Type B pancreatic cell (in vitro differentiated cells): ENCODE data around the gene PLD6. TPM values are rescaled to one million over a fixed set of nuclear protein-coding genes. Genes with fewer than 3 reads are reported as not detected.

Experiments used
- DNase-seq: peaks from one replicate; pipeline ENCODE4 v3.0.0; 2021; ENCODE audit warnings: mixed read lengths; ENCODE audit not compliant: unreplicated experiment; ENCODE audit errors: extremely low spot score
- H3K27ac Mint-ChIP-seq: 2 replicates; pipeline ENCODE4 v1.8.0; 2021; ENCODE audit warnings: mild to moderate bottlenecking, mixed read lengths
- H3K27me3 Mint-ChIP-seq: 2 replicates; pipeline ENCODE4 v1.8.0; 2021; ENCODE audit warnings: mixed read lengths
- H3K36me3 Mint-ChIP-seq: 2 replicates; pipeline ENCODE4 v1.8.0; 2021; ENCODE audit warnings: mixed read lengths
- H3K4me1 Mint-ChIP-seq: one replicate; pipeline ENCODE4 v1.8.0; 2021; ENCODE audit warnings: mixed read lengths; ENCODE audit not compliant: unreplicated experiment
- H3K4me3 Mint-ChIP-seq: 2 replicates; pipeline ENCODE4 v1.8.0; 2021; ENCODE audit warnings: mild to moderate bottlenecking, mixed read lengths
- H3K9me3 Mint-ChIP-seq: 2 replicates; pipeline ENCODE4 v1.8.0; 2021; ENCODE audit warnings: mixed read lengths
- total RNA-seq: library from RNA; stranded (reverse); gene quantifications from 2 replicates; pipeline ENCODE4 v1.2.1, GENCODE V29; 2021; ENCODE audit warnings: low replicate concordance
- TF ChIP-seq, protein P1 (sequence below): fragments of 200-600 bp; sonication (generic); conservative IDR thresholded peaks from 2 replicates; pipeline ENCODE4 v1.5.0; 2021; ENCODE audit warnings: antibody characterized with exemption, mild to moderate bottlenecking

Gene PLD6
- total RNA-seq, 1 donor from 2014 or later, result 1.5 TPM

DNA sequence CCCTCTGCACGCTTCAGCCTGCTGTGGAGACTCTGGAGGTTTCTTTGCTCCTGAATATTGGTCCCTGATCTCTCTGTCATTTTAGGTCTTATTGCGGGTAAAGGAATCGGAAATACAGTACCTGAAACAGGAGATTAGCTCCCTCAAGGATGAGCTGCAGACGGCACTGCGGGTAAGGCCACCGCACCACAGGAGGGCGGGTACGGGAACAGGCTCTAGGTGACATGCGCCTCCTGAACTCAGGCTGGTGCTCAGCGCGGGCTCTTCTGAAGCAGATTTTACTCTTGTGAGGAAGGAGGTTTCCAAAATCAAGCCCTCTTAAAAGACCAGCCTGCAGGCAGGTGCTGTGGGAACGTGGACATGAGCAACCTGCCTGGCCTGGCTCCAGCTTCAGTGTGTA is 29.8 kb downstream of the PLD6 start:
- no peak for DNase-seq
- peaks cover 12% of the 10 kb centered on the region for H3K36me3 Mint-ChIP-seq
- H3K4me1 Mint-ChIP-seq, result no peaks in the 10 kb centered on the region
- TF ChIP-seq, protein P1, sequence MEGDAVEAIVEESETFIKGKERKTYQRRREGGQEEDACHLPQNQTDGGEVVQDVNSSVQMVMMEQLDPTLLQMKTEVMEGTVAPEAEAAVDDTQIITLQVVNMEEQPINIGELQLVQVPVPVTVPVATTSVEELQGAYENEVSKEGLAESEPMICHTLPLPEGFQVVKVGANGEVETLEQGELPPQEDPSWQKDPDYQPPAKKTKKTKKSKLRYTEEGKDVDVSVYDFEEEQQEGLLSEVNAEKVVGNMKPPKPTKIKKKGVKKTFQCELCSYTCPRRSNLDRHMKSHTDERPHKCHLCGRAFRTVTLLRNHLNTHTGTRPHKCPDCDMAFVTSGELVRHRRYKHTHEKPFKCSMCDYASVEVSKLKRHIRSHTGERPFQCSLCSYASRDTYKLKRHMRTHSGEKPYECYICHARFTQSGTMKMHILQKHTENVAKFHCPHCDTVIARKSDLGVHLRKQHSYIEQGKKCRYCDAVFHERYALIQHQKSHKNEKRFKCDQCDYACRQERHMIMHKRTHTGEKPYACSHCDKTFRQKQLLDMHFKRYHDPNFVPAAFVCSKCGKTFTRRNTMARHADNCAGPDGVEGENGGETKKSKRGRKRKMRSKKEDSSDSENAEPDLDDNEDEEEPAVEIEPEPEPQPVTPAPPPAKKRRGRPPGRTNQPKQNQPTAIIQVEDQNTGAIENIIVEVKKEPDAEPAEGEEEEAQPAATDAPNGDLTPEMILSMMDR, result no peak
- H3K9me3 Mint-ChIP-seq, result no peaks in the 10 kb centered on the region
- no peak overlapping the region for H3K27ac Mint-ChIP-seq
- no peaks in the 10 kb centered on the region for H3K27me3 Mint-ChIP-seq
- H3K4me3 Mint-ChIP-seq, result no peak overlapping the region

DNA sequence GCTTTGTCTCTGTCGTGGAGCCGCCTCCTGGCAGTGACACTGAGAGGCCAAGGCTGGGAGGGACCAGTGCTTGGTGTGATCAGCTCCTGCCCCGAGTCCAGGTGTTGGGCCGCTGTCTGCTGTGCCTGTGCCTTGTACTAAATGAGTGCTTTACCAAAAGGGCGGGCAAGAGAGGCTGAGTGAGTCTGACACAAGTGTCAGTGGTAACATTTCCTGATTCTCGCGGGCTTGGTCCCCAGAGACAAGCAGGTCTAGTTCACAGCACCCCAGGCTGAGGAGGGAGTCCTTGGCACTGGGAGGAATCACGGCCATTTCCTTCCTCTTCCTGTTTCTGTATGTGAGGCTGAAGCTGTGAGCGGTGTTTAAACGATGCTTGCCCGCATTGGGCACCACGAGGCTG is 30.2 kb downstream of the PLD6 start:
- no peaks in the 10 kb centered on the region for H3K4me1 Mint-ChIP-seq
- H3K27ac Mint-ChIP-seq, result no peak overlapping the region
- no peak overlapping the region for H3K4me3 Mint-ChIP-seq
- peaks cover 11% of the 10 kb centered on the region for H3K36me3 Mint-ChIP-seq
- no peaks in the 10 kb centered on the region for H3K9me3 Mint-ChIP-seq
- TF ChIP-seq, protein P1, result no peak
- H3K27me3 Mint-ChIP-seq, result no peaks in the 10 kb centered on the region
- DNase-seq, result no peak

DNA sequence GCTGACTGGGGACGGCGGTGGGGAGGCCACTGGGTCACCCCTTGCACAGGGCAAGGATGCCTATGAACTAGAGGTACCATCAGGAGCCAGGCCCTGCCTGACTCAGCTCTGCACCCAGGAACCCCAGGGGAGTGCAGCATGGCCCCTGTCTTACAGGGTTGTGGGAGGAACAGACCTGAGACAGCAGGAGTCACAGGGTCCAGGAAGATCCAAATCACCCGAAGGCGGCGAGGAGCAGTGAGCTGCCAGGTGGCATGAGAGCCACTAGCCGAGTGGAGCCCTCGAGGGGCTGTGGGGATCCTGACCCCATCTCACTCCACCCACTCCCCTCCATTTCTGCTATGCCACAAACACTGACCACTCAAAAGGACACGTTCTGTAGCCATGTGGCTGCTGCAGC is 30.8 kb downstream of the PLD6 start:
- Mint-ChIP-seq H3K4me3 (no peak overlapping the region), H3K27me3 (no peaks in the 10 kb centered on the region), H3K9me3 (no peaks in the 10 kb centered on the region), H3K27ac (peak overlapping the region; percentile 34), H3K36me3 (peaks cover 5% of the 10 kb centered on the region), H3K4me1 (no peaks in the 10 kb centered on the region)
- TF ChIP-seq, protein P1, result no peak
- DNase-seq, result no peak

DNA sequence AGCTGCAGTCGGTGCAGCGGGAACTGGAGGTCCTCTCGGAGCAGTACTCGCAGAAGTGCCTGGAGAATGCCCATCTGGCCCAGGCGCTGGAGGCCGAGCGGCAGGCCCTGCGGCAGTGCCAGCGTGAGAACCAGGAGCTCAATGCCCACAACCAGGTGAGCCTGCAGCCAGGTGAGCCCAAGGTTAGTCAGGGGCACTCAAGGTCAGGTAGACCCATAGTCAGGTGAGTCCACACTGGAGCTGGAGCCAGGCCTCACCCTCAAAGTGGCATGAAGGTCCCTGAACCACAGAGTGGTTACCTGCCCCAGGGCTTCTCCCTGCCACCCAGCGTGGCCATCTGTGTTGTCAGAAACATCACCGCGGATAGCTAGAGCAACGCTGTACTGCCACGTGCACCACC is 32.2 kb downstream of the PLD6 start:
- Mint-ChIP-seq H3K4me1 (no peaks in the 10 kb centered on the region), H3K27me3 (no peaks in the 10 kb centered on the region), H3K9me3 (no peaks in the 10 kb centered on the region), H3K4me3 (no peak overlapping the region), H3K36me3 (peaks cover 4% of the 10 kb centered on the region), H3K27ac (no peak overlapping the region)
- TF ChIP-seq, protein P1, result no peak
- no peak for DNase-seq

DNA sequence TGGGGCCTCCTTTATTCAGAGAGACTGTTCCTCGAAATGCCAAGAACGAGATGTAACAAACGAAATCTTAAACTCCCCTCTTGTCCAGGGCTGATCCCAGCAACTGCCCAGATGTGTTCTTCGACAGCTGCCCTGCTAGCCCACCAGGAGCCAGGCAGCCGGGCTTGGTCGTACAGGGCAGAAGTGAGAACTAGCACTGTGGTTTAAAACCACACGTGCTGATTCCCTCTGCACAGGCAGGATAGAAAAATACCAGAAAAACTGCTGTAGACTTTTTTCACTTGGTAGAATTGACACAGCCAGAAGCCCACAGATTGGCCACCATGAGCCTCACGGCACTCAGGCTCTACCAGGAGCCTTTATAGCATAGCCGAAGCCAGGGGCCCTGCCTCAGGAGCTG is 33.1 kb downstream of the PLD6 start:
- TF ChIP-seq, protein P1, result no peak
- no peak overlapping the region for H3K4me3 Mint-ChIP-seq
- H3K36me3 Mint-ChIP-seq, result peaks cover 4% of the 10 kb centered on the region
- no peak for DNase-seq
- H3K9me3 Mint-ChIP-seq, result no peaks in the 10 kb centered on the region
- no peaks in the 10 kb centered on the region for H3K27me3 Mint-ChIP-seq
- no peak overlapping the region for H3K27ac Mint-ChIP-seq
- no peaks in the 10 kb centered on the region for H3K4me1 Mint-ChIP-seq
